Measurements from ENCODE around the gene C14orf93. TPM values are rescaled to one million over a fixed set of nuclear protein-coding genes. Genes with fewer than 3 reads are reported as not detected.
A peak's percentile ranks its signal among the peaks of the same experiment; 100 is the strongest.
"Not testable (repeated sequence)": the region's sequence is repeated elsewhere in the genome, so short reads cannot be mapped to it uniquely, and the experiment has no call there.

Gene C14orf93
- total RNA-seq, 1 experiment from 2014 or later = 15.1 TPM

GRCh38 chr14:22974530-22975313, 35.2 kb downstream of the C14orf93 start:
- DNase-seq (ENCODE audit: low spot score) = no peak

GRCh38 chr14:22973217-22974032, 36.5 kb downstream of the C14orf93 start:
- DNase-seq (ENCODE audit: low spot score) = peak; percentile 76

- DNase-seq (ENCODE audit: low spot score) = no peak
Measured at GRCh38 chr14:22972313-22972930, 37.5 kb downstream of the C14orf93 start.

- no peak for DNase-seq (ENCODE audit: low spot score)
Measured at GRCh38 chr14:22971152-22971551, 38.8 kb downstream of the C14orf93 start.

- no peak for DNase-seq (ENCODE audit: low spot score)
Measured at GRCh38 chr14:22966783-22967269, 43.1 kb downstream of the C14orf93 start.

- DNase-seq (ENCODE audit: low spot score) = not testable (repeated sequence)
Measured at GRCh38 chr14:22965916-22966782, 43.8 kb downstream of the C14orf93 start.

GRCh38 chr14:22962061-22962676, 47.8 kb downstream of the C14orf93 start:
- no peak for DNase-seq (ENCODE audit: low spot score)

GRCh38 chr14:22955702-22956569, 54.0 kb downstream of the C14orf93 start:
- DNase-seq (ENCODE audit: low spot score) = peak; percentile 25

- DNase-seq (ENCODE audit: low spot score) = no peak
Measured at GRCh38 chr14:22952418-22952817, 57.5 kb downstream of the C14orf93 start.

- not testable (repeated sequence) for DNase-seq (ENCODE audit: low spot score)
Measured at GRCh38 chr14:22951795-22952194, 58.1 kb downstream of the C14orf93 start.

- DNase-seq (ENCODE audit: low spot score) = no peak
Measured at GRCh38 chr14:22945642-22946041, 64.3 kb downstream of the C14orf93 start.

- DNase-seq (ENCODE audit: low spot score) = no peak
Measured at GRCh38 chr14:22939684-22940083, 70.3 kb downstream of the C14orf93 start.

Other genes starting within 250 kb of the C14orf93 start
- gene OXA1L, start 243.5 kb downstream of the C14orf93 start, total RNA-seq (2014; rRNA removed; shearing (Covaris generic)) = 73.5 and 80.9 TPM in 2 replicates
- gene SLC7A7, start 194.7 kb downstream of the C14orf93 start, total RNA-seq (2014; rRNA removed; shearing (Covaris generic)) = 12.2 and 13.6 TPM in 2 replicates
- 45.9 and 56.1 TPM in 2 replicates for gene MRPL52, start 180.3 kb downstream of the C14orf93 start, total RNA-seq (2014; rRNA removed; shearing (Covaris generic))
- gene MMP14, start 173.6 kb downstream of the C14orf93 start, total RNA-seq (2014; rRNA removed; shearing (Covaris generic)) = 1.7 and 3.9 TPM in 2 replicates
- 54.2 and 61.1 TPM in 2 replicates for gene LRP10, start 138.4 kb downstream of the C14orf93 start, total RNA-seq (2014; rRNA removed; shearing (Covaris generic))
- 0.18 and 0.53 TPM in 2 replicates for gene REM2, start 126.9 kb downstream of the C14orf93 start, total RNA-seq (2014; rRNA removed; shearing (Covaris generic))
- 54.9 and 56.3 TPM in 2 replicates for gene RBM23, start 91.0 kb downstream of the C14orf93 start, total RNA-seq (2014; rRNA removed; shearing (Covaris generic))
- gene PRMT5, start 80.8 kb downstream of the C14orf93 start, total RNA-seq (2014; rRNA removed; shearing (Covaris generic)) = 46.4 and 47.6 TPM in 2 replicates
- gene HAUS4, start 53.1 kb downstream of the C14orf93 start, total RNA-seq (2014; rRNA removed; shearing (Covaris generic)) = 28.5 and 29.4 TPM in 2 replicates
- gene AJUBA, start 27.6 kb downstream of the C14orf93 start, total RNA-seq (2014; rRNA removed; shearing (Covaris generic)) = 52.0 and 53.6 TPM in 2 replicates
- 198 and 205 TPM in 2 replicates for gene PSMB5, start 24.8 kb upstream of the C14orf93 start, total RNA-seq (2014; rRNA removed; shearing (Covaris generic))
- gene PSMB11, start 32.1 kb upstream of the C14orf93 start, total RNA-seq (2014; rRNA removed; shearing (Covaris generic)) = not detected in 2 replicates
- 11.4 and 15.0 TPM in 2 replicates for gene CDH24, start 47.4 kb upstream of the C14orf93 start, total RNA-seq (2014; rRNA removed; shearing (Covaris generic))
- gene ACIN1, start 85.0 kb upstream of the C14orf93 start, total RNA-seq (2014; rRNA removed; shearing (Covaris generic)) = 59.1 and 64.4 TPM in 2 replicates
- 31.4 and 36.3 TPM in 2 replicates for gene C14orf119, start 85.4 kb upstream of the C14orf93 start, total RNA-seq (2014; rRNA removed; shearing (Covaris generic))
- gene CIROP, start 94.8 kb upstream of the C14orf93 start, total RNA-seq (2014; rRNA removed; shearing (Covaris generic)) = not detected in 2 replicates
- gene CEBPE, start 109.1 kb upstream of the C14orf93 start, total RNA-seq (2014; rRNA removed; shearing (Covaris generic)) = not detected in 2 replicates
- gene SLC7A8, start 173.5 kb upstream of the C14orf93 start, total RNA-seq (2014; rRNA removed; shearing (Covaris generic)) = 0.03 and 0.23 TPM in 2 replicates
- not detected in 2 replicates for gene RNF212B, start 227.8 kb upstream of the C14orf93 start, total RNA-seq (2014; rRNA removed; shearing (Covaris generic))

All from HT-29 (cell line).